HG03139 (cell line): Measurements from ENCODE around the gene NFIB.

Experiments used
- ATAC-seq: cut with Tn5 transposase; IDR thresholded peaks from one replicate; pipeline ENCODE4 v1.9.1; 2021; ENCODE audit not compliant: unreplicated experiment

The NFIB gene

GRCh38 chr9:14313951-14314423 is at the start of gene NFIB:
NFIB (minus strand) TSS chr9:14314141; CDS start chr9:14313511, 630 bp downstream.
- ATAC-seq: no peak

DNA sequence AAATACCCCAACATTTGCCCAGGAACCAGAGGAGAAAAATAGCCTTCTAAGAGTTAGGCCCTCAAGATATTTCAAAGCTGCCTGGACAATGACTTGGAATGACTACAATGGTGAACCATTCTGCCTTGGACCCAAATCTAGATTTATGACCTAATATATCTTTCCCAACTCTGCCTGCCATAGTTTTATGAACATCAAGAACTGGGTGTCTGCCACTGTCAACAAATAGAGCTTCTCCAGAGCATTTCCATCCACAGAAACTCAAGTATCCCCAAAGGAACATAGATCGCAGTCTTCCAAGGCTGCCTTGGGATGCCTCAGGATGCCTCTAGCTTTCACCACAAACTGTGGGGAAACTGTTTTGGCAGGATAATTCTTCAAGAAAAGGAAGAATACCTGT is 48.2 kb upstream of the NFIB start:
- no peak for ATAC-seq

DNA sequence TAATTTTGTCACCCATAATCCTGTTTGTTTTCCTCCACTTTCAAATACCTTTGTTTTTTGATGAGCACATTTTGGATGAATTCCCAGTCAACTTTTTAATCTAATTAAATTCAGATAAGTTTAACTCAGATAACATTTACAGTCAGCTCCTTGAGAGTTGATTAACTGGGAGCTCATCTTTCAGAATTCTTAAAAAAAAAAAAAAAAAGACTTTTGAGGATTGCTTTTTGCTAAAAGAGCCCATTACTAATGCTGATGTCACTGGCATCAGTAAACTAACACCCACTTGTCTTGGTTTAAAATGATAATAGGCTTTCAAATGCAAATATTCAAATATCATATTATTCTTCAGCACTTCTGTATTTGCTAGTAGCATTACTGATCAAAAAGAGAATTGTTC is 47.1 kb upstream of the NFIB start:
- ATAC-seq: no peak

DNA sequence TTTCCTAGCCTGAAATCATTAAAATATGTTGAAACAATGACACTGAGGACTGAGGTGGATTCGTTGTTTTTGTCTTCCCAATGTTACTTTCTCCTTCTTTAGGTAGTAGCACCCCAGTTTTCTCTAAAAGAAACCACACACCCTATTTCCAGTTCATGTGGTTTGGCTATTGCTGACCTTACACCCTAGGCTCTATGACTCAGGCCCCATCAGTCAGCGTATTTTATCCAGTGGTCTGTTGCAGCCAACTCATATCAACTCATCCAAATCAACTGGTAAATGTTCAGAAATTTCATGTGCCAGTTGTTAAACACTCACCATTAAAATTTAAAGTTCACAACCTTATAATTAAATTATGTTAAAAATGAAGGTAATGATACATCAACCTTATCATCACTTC is 44.6 kb upstream of the NFIB start:
- ATAC-seq: no peak

DNA sequence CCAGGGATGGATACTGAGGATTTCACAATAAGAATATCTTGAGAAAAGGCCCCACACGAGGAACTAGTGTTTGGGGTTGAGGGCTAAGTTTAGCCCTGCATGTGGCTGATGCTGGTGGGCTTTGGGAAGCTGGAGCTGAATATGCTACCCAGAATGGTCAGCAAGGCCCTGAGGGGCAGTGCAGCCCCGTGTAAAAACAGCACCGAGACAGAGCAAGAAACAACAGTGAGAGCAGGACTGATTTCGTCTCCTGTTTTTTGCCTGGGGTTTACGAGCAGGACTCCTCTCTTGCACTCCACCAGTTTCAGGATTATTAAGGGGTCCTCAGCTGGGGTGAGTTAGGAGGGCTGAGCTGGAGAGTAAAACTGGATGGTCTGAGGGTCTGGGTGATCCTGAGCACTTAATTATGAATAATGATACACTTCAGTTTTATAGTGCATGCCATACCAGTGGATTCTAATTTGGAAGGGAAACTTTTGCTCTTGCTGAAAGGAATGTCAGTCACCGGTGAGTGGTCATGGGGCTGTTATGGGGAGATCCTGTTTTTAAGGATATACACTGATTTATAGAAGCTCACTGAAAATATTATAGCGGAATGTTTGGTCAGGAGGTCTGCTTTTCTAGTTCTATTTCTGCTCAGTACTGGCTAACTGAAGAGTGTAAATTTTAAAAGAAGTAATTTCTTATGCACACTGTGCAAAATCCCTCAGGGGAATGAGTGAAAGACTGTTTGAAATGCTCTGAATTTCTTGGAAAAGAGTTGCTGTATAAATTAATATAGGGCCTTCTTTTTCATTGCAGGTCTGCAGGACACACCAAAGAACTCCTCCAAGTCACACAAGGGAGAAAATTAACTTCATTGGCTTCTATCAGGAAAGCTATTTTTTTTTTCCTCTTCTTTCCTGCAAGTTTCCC is 42.7 kb upstream of the NFIB start:
- ATAC-seq: no peak

DNA sequence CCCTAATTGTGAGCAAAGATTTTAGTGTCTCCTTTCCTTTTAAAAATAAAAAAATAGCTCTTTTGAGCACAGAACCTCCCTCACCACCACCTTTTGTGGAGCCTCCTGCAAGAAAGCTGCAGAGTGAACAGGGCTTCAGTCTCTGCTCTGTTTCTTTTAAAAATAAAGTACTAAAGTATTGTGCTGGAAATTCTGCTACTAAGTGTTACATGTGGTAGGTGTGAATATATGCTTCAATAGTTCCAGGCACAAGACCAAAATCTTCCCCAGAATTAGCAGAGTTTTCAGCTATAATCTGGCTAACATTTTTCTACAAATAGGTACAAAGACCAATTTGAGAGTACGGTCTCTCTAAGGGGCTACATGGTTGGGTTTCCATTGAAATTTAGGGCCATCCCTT is 40.3 kb upstream of the NFIB start:
- ATAC-seq: no peak

GRCh38 chr9:14353222-14354056 is 39.5 kb upstream of the NFIB start:
- ATAC-seq: peak; percentile 74

GRCh38 chr9:14352503-14352902 is 38.6 kb upstream of the NFIB start:
- ATAC-seq: no peak

- ATAC-seq: no peak
Observed at GRCh38 chr9:14351221-14351836, 37.4 kb upstream of the NFIB start.

GRCh38 chr9:14350754-14351153 is 36.8 kb upstream of the NFIB start:
- no peak for ATAC-seq

- no peak for ATAC-seq
Observed at GRCh38 chr9:14350349-14350728, 36.4 kb upstream of the NFIB start.

GRCh38 chr9:14349447-14350348 is 35.8 kb upstream of the NFIB start:
- no peak for ATAC-seq

GRCh38 chr9:14349146-14349446 is 35.2 kb upstream of the NFIB start:
- no peak for ATAC-seq

- no peak for ATAC-seq
Observed at GRCh38 chr9:14348373-14349145, 34.6 kb upstream of the NFIB start.

- no peak for ATAC-seq
Observed at GRCh38 chr9:14348123-14348372, 34.1 kb upstream of the NFIB start.

DNA sequence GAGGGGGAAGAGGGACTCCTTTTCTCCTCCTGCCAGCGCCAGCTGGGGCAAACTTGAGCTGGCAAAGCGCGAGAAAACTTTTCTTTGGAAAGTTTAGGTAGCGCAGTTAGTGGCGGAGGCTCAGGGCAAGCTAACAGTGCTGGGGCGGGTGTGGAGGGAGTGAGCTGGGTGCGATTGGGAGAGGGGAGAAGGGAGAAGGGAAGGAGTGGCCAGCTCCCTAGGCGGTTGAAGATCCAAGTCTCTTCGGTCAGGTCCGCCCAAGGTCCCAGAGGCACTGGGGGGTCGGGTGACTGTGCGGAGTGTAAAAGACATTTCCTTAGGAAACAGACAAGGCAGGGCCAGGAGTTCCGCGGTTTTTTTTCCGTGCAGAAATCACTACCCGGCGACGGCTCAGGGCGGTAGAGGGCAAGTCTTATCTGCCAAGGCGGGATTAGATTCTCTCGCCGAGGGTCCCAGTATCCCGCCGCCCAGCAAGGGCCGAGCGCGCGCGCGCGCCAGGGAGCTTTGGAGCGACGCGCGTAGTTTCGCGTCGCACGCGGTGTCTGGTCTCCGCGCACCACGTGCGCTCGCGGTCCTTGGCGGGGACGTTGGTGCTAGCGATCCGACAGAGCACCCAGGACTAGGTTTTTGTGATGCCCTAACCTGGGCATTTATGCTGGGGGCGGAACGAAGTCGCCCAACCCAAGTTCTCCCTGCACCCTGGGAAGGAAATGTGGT is 33.6 kb upstream of the NFIB start:
- no peak for ATAC-seq

GRCh38 chr9:14346811-14347405 is 33.0 kb upstream of the NFIB start:
- no peak for ATAC-seq

DNA sequence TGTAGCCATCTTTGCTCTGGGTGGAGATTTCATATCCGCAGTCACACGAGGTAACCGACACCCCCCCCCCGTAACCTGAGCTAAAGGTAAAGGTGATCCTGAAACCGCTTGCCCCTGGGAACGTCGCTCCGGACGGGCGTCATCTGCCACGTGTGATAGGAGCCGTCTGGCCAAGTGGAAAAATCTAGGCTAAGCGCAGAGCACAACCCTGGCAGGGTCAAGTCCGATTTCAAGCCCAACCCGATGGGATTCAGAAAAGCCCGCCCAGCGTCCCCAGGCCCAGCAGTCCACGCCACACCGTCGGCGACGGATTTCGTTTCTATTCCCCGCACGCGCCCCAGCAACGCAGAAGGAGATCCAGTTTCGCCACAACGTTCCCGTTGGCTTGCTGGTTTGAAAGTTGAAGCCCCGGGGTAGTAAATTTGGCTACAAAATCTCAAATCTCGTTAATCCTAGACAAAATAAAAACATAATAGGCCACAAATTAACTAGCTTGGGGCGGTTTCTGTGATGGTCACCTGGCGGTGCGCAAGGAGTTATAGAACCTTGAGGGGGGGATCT is 32.4 kb upstream of the NFIB start:
- no peak for ATAC-seq
